NCI-H748 (cell line): Measurements from ENCODE around the gene KDM1A.
A peak's percentile ranks its signal among the peaks of the same experiment; 100 is the strongest.
"Not testable (repeated sequence)": the region's sequence is repeated elsewhere in the genome, so short reads cannot be mapped to it uniquely, and the experiment has no call there.

ENCODE experiments used
- DNase-seq: peaks from one replicate; lab custom pipeline; 2025; ENCODE audit not compliant: unreplicated experiment; lab: John Stamatoyannopoulos, UW

Gene KDM1A

GRCh38 chr1:23010025-23010424 is 9.2 kb upstream of the KDM1A start:
- DNase-seq, result not testable (repeated sequence)

DNA sequence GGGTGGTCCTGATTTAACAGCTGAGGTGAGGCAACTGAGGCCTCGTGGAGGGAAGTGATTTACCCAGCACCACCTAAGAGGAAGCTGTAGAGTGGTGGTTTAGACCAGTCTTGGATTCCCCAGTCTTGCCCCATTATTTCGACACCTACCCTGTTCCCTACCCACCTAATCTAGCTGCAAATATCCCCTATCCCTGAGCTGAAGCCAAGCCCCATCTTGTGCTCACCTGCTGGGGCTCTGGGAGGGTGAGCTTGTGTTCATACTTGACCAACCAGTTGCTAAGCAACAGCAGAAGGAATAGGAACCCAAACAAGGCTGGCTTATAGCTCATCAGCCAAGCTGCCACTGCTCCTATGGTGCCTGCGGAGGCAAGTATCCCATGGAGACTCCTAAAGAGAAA is 5.6 kb upstream of the KDM1A start:
- DNase-seq, result peak; percentile 92

DNA sequence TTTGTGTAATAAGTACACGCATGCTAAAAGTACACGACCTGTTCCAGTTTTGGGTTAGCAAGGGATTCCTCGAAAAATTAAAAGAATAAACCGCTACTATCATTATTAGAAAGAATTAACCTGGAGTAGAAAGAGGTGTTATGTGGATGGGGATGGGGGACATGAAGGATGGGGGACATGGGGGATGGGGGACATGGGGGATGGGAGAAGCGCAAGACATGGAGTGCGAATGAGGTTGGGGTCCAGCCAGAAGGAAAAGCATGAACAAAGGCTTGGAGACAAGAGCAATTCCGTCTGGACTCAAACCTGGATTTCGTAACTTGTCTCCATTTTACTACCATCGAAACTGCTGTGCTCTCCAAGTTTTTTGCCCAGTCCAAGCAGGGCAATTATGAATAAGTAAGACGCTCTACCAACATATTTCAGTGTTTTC is 591 bp upstream of the KDM1A start:
- peak; percentile 37 for DNase-seq

GRCh38 chr1:23019863-23020625 is 776 bp downstream of the KDM1A start:
- DNase-seq, result peak; percentile 61

- DNase-seq, result no peak
These were observed 1.6 kb downstream of the KDM1A start for GRCh38 chr1:23020706-23021405.

DNA sequence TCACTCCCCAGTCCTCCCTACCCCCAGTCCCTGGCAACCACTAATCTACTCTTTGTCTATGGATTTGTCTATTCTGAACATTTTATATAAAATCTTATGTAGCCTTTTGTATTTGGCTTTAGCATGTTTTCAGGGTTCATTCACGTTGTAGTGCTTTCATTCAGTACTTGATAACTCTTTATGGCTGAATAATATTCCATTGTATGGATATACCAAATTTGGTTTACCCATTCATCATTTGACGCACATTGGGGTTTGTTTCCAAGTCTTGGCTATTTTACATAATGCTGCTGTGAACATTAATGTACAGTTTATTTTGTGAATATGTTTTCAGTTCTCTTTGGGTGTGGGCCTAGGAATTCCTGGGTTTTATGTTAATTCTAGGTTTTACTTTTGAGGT is 2.6 kb downstream of the KDM1A start:
- DNase-seq, result no peak

DNA sequence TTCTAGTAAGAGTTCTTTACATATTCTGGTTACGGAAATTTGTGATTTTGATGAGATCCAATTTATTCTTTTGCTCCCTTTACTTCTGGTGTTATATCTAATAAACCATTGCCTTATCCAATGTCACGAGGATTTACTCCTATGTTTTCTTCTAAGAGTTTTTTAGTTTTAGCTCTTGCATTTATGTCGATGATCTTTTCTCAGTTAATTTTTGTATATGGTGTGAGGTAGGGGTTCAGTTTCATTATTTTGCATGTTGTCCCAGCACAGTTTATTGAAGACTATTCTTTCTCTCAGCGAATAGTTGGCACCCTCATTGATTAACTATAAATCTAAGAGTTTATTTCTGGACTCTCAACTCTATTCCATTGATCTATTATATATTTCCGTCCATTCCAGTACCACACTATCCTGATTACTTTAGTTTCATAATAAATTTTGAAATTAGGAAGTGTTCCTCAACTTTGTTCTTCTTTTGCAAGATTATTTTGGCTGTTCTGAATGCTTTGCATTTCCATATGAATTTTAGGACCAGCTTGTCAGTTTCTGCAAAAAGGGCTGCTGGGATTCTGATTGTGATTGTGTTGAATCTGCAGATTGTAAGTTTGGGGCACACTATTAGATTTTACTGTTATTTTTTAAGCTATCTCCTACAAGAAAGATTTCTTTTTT is 4.0 kb downstream of the KDM1A start:
- no peak for DNase-seq

DNA sequence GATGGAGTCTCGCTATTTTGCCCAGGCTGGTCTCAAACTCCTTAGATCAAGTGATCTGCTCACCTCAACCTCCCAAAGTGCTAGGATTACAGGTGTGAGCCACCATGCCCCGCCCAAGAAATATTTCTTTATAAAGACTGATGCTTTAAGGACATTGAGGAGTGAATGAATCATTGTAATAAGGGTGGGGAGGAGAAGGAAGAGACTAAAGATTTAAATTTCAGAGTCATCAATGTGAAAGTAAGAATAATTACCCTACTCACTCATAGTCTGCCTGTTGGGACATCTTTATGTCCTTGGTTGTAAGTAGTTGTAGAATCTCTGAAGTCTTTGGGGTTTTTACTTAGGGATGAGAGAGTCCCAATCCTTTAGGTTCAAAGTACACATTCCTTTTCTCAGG is 7.3 kb downstream of the KDM1A start:
- DNase-seq, result no peak

- no peak for DNase-seq
These were observed 8.2 kb downstream of the KDM1A start for GRCh38 chr1:23027352-23027907.

DNA sequence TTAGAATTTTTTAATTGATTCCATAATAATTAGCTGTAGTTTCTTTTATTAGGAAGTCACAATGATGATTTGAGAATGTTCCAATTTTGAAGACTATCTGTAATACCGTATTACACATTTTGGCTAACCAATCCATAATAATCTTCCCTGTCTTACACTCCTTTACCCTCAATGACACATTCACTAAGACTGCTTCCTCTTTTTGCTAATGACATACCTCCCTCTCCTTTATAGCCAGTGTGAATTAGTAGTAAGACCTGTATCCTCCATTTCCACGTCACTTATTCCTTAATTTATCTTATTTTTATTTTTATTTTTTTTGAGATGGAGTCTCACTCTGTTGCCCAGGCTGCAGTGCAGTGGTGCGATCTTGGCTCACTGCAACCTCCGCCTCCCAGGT is 10.1 kb downstream of the KDM1A start:
- no peak for DNase-seq

GRCh38 chr1:23035823-23036452 is 16.7 kb downstream of the KDM1A start:
- DNase-seq, result no peak

DNA sequence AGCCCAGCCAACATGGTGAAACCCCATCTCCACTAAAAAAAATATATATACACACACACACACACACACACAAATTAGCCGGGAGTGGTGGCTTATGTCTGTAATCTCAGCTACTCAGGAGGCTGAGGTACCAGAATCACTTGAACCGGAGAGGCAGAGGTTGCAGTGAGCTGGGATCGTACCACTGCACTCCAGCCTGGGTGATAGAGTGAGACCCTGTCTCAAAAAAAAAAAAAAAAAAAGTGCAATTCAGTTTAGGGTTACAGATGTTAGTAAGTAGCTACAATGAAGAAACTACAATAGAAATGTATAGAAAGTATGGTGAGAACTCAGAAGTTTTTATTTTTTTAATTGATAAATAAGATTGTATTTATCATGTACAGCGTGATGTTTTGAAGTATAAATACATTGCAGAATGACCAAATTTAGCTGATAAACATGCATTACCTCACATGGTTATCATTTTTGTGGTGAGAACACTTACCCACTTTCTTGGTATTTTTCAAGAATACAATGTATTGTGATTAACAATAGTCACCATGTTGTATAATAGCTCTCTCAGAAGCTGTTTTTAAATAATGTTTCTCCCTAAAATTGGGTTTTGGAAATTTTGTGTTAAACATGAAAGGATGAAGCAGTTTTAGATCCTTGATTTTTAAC is 17.9 kb downstream of the KDM1A start:
- no peak for DNase-seq

DNA sequence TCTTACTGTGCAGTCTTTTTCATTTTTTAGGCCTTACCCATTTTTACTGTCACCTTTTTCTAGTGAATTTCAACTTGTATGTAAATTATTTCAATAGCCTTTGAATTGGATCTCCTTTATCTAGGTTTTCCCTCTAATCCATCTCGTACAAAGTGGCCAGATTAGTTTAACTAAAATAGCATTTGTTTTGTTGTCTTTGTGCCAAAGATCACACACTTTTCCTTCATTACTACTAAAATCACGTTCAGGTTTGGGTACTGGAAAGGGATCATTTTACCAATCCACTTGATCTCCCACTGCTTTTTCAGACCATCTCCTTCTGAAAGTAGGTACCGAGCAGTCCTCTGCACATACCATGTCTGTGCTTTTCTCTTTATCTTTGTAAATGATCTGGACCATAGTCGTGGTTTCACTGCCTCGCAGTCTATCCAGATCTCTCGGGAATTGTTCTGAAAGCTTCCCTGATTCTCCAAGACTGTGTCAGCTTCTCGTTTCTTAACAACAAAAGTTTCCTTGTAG is 20.1 kb downstream of the KDM1A start:
- no peak for DNase-seq

DNA sequence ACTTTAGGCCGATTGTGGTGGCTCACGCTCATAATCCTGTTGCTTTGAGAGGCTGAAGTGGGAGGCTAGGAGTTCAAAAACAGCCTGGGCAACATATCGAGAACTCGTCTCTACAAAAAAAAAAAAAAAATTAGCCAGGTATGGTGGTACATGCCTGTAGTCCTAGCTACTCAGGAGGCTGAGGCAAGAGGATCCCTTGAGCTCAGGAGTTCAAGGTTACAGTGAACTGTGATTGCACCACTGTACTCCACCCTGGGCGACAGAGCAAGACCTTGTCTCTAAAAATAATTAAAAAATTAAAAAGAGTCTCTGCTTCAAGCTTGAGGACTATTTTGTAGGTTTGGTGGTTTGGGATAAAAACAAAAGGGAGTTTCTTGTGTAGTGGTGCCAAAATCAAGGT is 21.2 kb downstream of the KDM1A start:
- no peak for DNase-seq

DNA sequence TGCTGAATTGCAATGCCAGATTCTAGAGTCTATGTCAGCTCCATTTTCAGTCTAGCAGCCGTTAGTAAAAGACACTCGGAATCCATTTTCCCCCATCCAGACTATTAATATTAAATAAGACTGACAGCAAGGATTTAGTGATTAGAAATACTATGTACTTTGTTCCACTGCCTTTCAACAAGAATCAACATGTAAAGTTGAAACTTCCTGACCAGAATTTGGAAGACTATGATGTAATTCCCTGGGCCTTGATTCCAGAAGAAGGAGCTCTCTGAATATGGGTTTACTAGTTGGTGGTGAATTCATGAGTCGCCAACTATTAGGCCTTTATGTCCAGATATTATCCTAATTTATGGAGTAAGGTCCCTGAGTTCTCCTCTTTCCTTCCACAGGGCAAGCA is 24.8 kb downstream of the KDM1A start:
- DNase-seq, result no peak

- DNase-seq, result no peak
These were observed 30.9 kb downstream of the KDM1A start for GRCh38 chr1:23050201-23050600.

DNA sequence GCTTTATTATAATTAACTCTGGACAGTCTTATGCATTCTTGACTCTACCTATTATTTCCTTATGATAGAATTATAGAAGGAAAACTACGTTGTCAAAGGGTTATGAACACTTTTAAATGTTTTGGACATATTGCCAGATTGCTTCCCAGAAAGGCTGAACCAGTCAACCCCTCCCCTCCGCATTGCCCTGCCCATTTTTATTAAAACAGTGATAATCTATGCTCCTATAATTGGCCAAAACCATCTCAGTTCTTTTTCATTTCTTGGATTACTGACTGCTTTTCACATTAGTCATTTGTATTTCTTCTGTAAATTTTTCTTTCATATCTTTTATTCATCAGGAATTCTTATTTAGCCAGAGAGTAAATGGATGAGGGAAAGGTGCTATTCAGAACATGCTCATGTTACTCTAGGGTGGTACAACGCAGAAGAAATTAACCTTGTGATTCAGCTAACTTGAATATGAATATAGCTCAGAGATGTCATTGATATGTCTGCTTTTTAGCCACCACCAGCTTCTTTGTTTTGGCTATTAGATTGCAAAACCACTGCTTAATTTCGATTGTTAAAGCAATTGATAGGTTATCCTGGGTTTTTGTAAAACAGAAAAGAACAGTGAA is 32.1 kb downstream of the KDM1A start:
- no peak for DNase-seq

GRCh38 chr1:23057301-23057700 is 38.0 kb downstream of the KDM1A start:
- no peak for DNase-seq

DNA sequence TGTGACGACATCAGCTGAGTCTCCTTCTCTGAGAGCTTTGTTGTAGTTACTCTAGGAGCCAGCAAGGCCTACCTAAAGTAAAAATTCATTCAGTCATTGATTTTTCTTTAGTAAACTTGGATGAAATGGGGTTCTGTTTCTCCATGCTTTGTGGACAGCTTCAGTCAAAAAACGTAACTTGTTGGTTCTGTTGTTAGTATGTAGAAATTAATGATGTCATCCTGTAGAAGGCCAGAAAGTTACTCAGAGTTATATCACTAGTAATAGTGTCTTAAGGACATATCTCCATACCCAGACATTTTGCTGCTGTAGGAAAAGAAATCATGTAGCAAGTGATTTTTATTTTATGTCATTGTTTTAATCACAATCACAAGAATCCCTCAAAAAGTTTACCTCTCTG is 43.0 kb downstream of the KDM1A start:
- no peak for DNase-seq

DNA sequence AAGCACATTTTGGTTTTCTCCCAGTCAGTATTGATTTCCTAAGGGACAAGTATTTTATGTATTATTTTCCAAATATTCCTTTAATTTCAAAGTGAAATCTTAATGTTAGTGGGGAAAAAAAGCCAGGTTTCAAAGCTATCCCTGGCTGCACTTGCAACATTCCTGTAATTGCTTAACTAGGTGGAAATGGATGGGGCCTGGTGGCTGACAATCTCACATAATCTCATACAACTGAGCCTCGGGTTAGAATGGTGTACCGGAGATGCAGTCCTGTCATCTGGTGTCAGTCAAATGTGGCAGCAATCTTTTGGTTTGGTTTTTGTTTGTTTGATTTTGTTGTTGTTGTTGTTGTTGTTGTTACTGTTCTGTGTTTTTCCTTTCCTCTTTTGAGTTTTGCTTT is 46.1 kb downstream of the KDM1A start:
- no peak for DNase-seq
